HG03520 (cell line): ENCODE measurements around the gene CENPK.
"Not testable (repeated sequence)": the region's sequence is repeated elsewhere in the genome, so short reads cannot be mapped to it uniquely, and the experiment has no call there.

Source experiments
- ATAC-seq: cut with Tn5 transposase; IDR thresholded peaks from one replicate; pipeline ENCODE4 v1.9.1; 2021; ENCODE audit warnings: mild to moderate bottlenecking, moderate library complexity; ENCODE audit not compliant: unreplicated experiment

CENPK gene

DNA sequence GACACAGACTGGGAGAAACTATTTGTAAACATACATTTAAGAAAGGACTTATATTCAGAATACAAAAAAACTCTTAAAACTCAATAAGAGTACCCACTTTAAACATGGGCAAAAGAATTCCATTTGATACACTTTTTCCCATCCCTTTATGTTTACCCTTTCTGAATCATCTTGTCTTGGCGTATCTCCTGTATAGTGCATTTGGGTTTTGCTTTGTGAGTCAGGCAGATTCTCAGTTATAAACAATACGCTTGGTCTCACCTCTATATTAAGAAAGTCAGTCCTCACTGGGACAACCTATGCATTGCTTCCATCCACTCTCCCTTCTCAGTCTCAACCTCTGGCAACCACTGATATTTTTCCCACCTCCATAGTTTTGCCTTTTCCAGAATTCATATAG lies 54.0 kb downstream of the CENPK start:
- ATAC-seq: no peak

DNA sequence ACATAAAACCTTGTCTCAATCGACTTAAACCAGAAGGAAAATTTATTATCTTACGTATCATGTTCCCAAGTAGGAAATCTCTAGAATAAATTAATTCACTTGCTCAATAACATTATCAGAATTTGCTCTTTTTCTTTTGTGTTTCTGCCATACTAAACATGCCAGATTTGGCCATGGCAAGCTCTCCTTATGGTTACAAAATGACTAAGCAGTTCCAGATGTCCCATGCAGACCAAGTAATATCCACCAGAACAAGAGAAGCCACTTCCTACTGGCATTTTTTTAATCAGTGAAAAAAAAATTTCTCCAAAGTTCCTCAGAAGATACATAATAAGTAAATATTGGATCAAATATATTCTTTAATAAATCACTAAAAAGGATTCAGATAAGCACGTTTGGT lies 56.0 kb downstream of the CENPK start:
- no peak for ATAC-seq

DNA sequence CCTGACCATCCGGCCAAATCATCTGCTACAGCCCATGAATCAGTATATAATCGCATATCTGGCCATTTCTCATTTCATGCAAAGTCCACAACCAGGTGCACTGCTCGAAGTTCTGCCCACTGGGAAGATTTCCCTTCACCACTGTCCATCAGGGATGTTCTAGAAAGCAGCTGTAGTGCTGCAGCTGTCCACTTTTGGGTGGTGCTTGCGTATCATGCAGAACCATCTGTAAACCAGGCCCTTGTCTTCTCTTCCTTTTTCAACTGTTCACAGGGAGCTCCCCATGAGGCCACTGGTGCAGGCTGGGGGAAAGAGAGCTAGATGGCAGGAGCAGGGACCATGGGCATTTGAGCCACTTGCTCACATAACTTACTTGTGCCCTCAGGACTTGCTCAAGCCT lies 73.8 kb downstream of the CENPK start:
- ATAC-seq: no peak

DNA sequence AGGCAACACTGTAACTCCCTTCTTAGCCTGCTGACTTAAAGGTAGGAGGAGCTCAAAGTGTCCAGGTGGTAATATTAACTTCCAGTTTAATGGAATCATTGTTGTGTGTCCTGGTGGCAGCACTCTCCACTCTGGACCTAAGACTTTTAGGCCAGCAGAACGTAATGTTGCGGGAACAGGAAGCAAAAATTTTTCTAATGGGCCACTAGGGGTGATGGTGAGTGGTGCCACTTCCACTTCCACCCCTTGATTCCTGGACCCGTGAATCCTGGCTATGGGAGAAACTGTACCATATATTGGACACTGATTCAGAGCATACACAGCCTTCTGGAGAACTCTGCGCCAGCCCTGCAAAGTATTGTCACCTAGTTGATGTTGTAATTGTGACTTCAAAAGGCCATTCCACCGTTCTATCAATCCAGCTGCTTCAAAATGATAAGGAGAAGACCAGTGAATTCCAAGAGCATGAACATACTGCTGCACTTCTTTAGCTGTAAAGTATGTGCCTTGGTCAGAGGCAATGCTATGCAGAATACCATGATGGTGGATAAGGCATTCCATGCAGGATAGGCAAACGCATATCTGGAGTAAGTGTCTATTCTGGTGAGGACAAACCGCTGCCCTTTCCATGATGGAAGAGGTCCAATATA lies 74.8 kb downstream of the CENPK start:
- ATAC-seq: not testable (repeated sequence)

DNA sequence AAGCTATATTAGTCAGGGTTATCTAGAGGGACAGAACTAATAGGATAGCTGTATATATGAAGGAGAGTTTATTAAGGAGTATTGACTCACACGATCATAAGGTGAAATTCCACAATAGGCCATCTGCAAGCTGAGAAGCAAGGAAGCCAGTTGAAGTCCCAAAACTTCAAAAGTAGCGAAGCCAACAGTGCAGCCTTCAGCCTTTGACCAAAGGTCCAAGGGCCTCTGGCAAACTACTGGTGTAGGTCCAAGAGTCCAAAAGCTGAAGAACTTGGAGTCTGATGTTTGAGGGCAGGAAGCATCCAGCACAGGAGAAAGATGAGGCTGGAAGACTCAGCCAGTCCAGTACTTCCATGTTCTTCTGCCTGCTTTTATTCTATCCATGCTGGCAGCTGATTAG lies 76.2 kb downstream of the CENPK start:
- ATAC-seq: not testable (repeated sequence)

DNA sequence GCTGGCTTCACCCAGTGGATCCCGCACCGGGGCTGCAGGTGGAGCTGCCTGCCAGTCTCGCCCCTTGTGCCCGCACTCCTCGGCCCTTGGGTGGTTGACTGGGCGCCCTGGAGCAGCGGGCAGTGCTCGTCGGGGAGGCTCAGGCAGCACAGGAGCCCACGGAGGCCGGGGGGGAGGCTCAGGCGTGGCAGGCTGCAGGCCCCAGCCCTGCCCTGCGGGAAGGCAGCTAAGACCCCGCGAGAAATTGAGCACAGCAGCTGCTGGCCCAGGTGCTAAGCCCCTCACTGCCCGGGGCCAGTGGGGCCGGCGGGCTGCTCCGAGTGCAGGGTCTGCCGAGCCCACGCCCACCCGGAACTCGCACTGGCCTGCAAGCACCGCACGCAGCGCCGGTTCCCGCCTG lies 77.6 kb downstream of the CENPK start:
- no peak for ATAC-seq

DNA sequence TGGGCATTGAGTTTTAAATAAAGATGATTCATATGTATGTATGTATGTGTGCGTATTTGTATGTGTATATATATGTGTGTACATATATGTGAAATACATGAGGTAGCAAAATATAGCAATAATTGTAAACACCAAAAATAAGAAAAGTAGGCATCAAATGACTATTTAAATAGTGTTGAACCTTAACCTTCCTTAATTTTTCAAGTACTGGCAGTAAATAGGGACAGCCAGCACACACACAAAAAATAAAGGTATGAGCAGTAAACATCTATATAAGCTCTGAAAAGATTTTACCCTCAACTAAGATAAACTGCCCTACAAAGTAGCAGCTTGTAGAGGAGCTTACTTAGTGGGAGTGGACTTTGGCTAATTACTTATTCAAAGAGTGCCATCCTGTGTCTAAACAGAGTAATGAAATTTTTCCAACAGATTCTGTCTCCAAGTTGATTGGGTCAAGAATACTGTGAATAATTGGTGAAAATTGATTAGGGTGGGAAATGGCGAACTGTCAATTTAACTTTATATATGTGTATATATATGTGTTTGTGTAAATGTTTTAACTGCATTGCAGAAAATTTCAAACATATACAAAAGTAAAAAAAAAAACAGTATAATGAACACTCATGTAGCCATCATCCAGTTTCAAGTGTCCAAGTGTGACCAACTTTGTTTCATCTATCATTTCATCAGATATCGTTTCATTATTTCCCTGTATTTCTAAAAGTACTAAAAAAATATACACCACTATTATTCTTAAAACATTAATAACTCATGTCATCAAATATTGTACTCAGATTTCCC lies 79.2 kb downstream of the CENPK start:
- ATAC-seq: peak; percentile 48

DNA sequence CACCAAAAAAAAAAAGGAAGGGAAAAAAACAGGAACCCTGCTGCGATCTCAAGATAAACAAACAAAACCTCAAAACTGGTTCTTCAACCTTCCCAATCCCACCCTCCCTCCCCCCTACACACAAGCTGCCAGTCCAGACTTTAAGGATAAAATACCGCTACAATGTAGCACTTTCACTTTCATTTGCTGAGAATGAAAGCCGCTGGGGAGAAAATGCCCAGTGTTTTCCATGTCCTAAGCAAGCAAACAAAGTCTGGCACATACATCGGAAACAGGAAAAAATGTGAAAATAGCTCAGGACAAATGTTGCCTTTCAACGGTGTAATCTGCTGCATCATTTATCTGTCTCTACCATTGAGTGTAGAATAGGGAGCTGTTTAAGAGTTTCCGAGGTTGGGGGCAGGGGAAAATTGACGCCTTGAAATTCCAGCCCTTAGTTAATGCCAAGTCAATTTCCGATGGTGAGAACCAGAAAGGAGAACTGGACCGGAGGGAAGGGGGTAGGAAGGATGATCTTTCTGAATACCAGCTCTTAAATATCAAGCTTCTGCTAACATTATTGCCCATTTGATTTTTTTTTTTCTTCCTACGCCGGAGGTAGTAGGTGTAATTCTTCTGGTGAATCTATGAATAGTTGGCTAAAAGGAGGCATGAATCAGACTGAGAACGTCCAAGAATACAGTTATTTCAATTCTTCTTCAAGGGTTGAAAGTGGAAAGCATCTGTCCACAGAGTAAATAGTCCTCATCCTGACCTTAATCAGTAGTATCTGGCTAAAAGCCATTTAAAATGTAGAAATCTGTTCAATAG lies 80.0 kb downstream of the CENPK start:
- ATAC-seq: peak; percentile 4

DNA sequence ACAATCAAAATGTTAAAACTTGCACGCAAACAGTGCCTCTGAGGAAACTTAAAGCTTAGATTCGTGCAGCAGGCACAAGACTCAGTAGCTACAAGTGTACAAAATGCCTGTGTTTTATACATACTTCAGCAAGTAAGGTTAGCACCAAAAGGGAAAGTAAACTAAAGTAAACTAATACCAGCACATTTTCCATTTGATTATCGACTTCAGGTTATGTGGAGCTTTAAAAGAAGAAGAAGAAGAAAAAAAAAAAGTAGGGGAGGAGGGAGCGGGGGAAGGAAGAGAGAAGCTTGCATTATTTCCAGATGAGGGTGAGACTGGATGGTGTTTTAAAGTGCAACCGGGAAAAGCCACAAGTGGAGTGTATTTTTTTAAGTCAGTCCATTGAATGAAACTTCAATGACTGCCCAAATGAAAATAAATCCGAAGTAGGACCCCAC lies 80.7 kb downstream of the CENPK start:
- ATAC-seq: no peak

DNA sequence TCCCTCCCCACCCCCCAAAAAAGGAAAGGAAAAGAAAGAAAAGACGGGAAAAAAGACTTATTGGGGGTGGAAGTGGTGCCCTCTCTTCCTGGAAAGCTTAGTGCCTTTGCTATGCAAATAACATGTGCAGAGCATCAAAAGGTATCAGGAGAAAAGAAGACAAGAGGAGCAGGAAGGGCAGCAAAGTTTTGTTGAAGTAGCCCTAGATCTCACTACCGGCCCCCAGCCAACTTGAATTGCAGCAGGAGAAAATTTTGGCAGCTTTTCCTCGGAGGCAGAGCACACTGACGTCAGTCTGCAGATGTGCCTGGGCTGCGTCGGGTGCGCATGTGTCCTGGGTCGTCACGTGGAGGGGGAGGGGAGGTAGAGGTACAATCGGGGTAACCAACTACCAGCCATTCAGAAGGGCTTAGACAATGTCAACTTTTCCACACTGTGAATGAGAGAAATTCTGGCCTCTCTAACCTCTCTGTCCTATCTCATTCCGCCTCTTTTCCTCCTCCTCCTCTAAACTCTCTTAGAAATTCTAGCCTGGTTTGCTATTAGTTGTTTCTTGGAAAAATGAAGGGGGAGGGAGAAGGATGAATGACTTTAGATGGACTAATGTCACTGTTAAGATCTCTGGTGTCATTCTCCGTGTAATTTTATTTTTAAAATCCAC lies 81.2 kb downstream of the CENPK start, which contains the start of gene ADAMTS6:
Gene ADAMTS6, minus strand, starts transcription at position 286 of the 661 bp plus-strand sequence. CDS start 8,247 bp downstream, outside the sequence.
- peak; percentile 74 for ATAC-seq

DNA sequence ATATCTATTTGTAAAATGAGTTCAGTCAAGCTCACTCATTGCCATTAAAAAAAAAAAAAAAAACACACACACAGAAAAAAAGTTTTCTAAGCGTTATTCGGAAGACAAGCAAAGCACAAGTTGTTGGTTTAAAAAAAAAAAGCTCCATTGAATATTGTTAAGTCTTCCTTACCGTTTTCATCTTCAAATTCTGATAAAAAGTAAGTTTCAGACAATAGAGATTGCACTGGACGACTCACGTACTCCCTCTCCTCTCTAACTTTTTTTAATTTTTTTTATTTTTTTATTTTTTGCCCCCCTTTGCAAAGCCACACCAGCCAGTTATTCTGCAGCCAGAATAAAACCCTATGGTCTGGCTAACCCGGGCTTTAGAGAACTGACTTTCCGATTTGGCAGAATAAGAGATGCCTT lies 81.8 kb downstream of the CENPK start:
- ATAC-seq: peak; percentile 19

DNA sequence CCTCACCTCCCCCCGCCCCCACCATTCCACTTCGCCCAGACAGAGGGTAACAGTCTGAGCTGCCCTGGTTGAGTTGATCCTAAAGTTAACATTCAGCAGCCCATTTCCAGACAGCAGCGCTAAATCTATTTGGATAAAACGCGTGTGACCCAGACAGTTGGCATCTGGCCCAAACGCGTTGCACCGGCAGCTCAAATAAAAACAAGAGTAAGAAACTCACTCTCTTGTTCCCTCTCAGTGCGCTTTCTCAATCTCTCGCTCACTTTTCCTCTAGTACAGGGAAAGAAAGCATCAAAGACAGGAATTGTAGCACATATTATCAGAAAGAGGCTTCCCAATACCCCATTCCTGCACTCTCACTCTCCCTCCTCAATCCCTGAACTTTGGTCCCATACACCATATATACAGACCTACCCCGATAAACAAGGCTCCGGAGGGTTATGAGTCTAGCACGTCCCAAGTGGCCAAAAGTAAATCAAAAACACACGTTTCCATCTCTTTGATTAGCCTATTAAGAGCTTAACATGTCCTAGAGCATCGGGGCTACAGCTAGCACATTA lies 82.6 kb downstream of the CENPK start:
- peak; percentile 29 for ATAC-seq

DNA sequence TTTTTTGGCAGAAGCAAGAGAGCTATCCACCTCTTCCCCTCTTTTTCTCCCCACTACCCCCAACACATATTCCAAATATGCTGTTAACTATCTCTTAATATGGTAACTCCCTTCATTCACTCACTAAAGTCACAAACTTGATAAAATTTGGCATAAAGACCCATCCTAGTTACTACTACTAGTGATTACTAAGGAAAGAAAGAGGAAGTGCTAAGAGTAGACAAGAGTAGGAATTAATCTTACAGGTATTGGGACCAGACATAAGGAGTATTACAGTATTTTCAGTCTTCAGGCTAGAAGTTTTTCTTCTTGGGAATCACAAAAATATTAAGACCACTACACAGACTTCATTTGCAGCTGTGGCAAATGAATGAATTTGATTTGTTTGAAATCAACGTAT lies 83.4 kb downstream of the CENPK start:
- no peak for ATAC-seq

DNA sequence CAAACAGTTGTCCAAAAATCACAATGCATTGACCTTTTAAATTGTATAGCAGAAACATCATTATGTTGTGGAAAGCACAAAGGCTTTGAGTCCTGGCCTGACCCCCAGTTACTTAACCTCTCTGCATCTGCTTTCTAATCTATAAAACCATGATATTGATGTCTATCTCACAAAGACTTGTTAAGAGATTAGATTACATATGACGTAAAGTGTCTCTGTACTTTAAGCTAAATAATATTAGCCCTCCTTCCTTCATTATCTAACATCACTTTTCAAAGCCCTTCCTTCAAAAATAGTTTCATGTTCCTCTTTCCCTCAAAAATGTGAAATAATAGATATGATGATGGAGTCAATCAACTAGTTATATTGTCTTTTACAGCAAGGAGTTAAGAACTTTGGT lies 84.6 kb downstream of the CENPK start:
- no peak for ATAC-seq

DNA sequence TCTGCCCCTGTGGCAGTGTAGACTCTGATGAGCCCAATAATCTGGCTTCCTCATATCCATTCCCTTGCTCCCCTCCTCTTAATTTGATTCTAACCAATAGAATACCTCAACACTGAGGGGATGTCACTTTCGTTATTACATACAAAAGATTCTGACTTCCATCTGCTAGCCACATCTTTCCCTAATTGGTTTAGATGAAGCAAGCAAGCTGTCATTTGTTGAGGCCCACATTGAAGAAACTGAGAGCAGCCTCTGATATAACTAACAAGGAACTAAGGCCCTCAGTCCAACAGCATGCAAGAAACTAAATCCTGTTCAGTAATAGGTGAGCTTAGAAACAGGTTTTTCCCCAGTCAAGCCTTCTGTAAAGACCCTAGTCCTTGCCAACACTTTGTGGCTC lies 87.1 kb downstream of the CENPK start:
- ATAC-seq: no peak

DNA sequence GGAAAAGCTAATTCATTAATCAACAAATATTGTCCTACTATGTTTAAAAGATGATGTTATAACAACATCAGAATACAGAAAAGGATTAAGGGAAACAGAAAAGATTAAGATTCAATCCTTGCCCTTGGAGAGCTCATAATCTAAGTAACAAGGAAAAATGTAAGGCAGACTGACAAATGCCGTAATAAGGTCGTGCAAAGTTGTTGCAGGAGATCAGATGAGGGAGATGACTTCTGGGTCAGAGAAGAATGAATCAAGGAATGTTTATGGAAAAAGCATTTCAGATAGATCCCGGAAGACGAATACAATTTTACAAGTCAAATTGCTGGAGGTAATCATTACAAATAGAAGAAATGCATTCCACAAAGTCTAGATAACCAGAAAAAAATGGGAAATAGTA lies 87.6 kb downstream of the CENPK start:
- ATAC-seq: no peak

DNA sequence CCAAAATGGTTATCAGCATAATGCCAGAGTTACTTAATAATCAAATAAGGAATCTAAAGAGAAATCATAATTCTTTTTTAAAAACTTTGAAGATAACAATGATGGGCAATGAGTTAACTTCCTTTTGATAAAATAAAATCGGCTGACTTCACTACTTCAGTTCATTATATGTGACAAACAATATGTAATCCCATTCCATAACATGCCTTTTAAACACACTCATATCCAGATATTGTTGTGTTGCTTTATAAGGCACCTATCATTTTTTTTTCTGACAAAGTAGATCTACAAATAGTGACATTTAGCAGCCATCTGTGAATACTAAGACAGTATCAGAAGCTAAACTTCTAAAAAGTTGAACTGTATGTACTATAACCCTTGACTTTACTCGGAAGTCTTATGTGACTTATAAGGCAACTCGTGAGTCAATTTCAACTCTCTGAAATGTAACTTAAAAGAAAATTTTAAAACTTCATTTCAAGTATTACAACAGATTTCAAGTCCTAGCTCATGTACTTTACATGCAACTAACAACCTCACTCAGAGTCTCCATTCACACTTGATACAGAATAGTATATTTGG lies 88.7 kb downstream of the CENPK start:
- ATAC-seq: no peak

DNA sequence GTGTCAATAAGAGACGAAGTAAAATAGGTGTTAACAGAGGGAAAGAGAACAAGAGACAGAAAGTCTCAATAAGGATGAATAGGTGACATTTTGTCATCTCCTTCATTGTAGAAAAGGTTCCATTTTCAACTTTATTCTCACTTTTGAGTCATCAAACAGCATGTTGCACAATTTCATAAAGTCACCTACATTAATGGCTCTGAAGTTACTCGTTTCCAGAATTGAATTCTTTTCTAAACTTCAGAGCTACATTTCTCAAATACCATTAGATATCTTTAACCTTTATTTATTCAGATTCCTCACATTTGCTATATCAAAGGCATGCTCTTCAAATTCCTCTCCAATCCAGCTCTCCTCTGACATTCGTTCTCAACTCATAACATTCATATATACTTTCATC lies 94.3 kb downstream of the CENPK start:
- no peak for ATAC-seq
